DLD1 (cell line): ENCODE results near the gene LMBRD1.
"Not testable (repeated sequence)": the region's sequence is repeated elsewhere in the genome, so short reads cannot be mapped to it uniquely, and the experiment has no call there.

ENCODE experiments used
- in situ Hi-C: cut with HindIII; loops from 2 replicates; pipeline ENCODE4 v1.10.0; 2017; ENCODE audit warnings: low sequenced_read_pairs

The LMBRD1 gene

GRCh38 chr6:69756907-69757306, 39.9 kb downstream of the LMBRD1 start:
- in situ Hi-C loops: no loop called here

GRCh38 chr6:69756366-69756765, 40.4 kb downstream of the LMBRD1 start:
- in situ Hi-C loops: no loop called here

GRCh38 chr6:69735027-69735426, 61.8 kb downstream of the LMBRD1 start:
- in situ Hi-C loops: no loop called here

GRCh38 chr6:69732640-69733039, 64.2 kb downstream of the LMBRD1 start:
- in situ Hi-C loops: no loop called here

GRCh38 chr6:69732045-69732444, 64.8 kb downstream of the LMBRD1 start:
- in situ Hi-C loops: no loop called here

DNA sequence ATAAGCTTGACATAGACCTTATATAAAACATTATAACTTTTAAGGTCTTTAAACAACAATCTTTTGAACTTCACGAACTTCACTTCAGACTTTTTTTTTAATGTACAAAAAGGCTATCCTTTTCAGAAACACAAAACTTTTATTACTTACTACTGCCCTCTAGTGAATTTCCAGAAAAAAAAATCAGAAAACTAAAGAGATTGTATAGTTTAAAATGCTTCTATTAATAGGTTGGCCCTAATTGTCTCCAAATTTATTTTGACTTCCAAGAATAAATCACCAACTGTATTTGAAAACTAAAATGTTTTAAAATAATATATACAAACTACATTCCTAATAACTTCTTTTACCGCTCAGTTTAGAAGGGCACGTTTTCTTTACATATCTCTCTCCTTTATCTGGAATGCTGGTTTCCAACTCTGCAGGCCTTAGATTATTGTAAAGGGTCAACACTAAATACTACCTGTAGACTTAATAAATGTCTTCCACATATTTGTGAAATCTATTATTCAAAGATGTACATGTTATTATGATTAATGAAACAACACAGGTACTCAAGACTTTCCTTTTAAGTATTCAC, 66.8 kb downstream of the LMBRD1 start:
- in situ Hi-C loops: no loop called here

DNA sequence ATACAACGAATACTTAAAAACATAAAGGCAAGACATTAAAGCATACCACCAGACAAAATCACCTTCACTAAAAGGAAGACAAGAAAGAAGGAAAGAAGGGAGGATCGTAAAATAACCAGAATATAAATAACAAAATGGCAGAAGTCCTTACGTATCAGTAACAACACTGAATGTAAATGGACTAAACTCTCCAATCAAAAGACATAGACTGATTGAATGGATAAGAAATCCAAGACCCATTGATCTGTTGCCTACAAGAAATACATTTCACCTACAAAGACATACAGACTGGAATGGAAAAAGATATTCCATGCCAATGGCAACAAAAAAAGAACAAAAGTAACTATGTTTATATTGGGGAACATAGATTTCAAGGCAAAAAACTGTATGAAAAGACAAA, 74.1 kb downstream of the LMBRD1 start:
- in situ Hi-C loops: no loop called here

GRCh38 chr6:69719602-69720193, 77.1 kb downstream of the LMBRD1 start:
- in situ Hi-C loops: no loop called here

DNA sequence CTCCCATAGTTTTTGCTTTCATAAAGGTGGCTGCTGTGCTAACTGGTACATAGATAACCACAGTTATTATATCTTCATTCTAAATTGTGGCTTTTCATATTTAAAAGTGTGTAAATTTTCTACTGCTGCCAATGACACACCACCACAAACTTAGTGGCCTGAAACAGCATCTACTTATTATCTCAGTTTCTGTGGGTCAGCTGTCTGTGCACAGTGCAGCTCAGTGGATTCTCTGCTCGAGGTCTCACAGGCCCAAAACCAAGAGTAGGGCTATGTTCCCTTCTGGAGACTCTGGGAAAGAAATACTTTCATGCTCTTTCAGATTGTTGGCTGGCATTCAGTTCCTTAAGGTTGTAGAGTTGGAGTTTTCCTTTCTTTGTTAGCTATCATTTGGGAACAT, 90.1 kb downstream of the LMBRD1 start:
- in situ Hi-C loops: no loop called here

DNA sequence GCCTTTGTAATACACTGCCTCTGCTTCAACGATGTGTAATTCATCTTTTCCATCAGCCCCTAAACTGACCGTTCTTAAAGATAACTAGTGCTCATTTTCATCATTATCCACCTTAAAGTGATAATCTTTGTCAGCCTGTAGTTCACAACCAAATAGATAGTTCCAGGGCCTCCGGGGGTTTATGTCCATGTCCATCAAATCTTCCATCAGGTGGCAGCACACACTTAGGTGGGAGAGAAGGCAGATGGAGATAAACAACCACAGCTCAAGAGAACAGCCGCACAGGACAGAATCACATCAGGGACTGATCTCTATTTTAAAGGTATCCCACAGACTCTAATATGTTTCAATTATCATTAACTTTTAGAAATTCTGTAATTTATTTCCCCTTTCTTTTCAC, 90.9 kb downstream of the LMBRD1 start:
- in situ Hi-C loops: no loop called here

- in situ Hi-C loops: no loop called here
Measured at GRCh38 chr6:69704916-69705315, 91.9 kb downstream of the LMBRD1 start.

- in situ Hi-C loops: no loop called here
Measured at GRCh38 chr6:69699655-69700054, 97.2 kb downstream of the LMBRD1 start.

DNA sequence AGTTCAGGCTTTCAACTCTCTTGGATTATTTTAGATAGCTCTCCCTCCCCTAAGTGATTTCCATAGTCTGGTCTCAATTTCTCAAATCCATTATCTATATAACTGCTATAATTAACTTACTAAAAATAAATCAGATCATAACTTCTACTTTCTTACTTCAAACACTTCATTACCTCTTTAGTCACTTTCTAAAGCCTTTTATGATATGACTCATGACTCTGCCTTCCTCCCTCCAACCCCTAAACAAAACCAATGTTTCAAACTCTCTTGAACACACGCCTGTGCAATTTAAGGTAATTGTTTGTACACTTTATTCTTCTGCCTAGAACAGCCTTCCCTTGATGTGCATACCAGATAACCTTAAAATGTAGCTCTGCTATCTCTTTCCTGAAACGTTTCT, 100.5 kb downstream of the LMBRD1 start:
- in situ Hi-C loops: no loop called here

- in situ Hi-C loops: no loop called here
Measured at GRCh38 chr6:69693762-69694161, 103.0 kb downstream of the LMBRD1 start.

DNA sequence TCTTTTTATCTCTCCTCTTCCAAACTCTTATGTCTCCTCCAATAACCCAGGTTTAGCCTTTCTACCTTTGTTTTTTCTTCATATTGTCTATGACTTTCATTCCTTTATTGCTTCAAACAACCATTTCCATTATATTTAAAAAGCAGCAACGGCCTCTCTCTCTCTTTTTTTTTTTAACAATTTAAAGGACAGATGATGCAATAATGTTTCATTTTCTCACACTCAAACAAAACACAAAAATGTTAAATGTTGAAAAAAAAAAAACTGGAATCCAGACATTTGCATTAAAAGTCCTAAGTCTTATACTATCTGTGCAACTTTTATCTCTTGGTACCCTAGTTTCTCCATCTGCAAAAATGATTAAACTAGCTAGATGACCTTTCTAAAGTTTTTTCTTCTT, 105.8 kb downstream of the LMBRD1 start:
- in situ Hi-C loops: no loop called here

DNA sequence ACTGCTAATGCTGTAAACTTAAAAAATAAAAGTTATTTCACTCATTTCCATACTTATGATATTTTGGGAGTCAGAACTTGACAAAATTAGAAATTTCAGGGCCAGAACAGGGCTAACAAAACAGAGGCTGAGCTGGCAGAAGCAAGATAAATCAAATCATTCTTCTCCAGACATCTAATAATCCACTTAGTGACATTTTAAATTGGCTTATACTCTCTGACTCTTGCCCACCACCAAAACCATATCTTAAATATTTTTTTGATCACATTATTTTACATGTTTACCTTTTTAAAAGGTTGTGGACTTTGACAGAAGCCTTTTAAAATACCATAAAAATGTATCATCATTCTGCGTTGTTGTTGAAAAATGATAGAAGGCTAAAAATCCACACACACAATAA, 116.5 kb downstream of the LMBRD1 start:
- in situ Hi-C loops: no loop called here

DNA sequence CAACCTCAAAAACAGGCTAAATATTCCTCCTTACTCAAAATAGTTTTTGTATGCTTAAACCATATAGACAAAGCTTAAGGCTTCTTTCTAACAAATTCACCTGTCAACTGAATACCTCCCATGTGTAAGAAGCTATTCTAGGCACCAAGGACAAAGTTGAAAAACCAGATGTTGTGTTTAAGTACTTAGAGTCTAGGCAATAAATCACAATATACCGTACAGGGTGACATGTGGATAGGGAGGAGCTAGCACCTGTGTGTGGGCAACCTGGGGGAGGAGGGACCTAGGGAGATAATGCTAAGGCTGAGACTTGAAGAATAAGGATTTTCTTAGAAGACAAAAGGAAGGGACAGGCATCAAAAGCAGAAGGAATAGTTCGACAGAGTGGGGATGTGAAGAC, 123.5 kb downstream of the LMBRD1 start:
- in situ Hi-C loops: no loop called here

DNA sequence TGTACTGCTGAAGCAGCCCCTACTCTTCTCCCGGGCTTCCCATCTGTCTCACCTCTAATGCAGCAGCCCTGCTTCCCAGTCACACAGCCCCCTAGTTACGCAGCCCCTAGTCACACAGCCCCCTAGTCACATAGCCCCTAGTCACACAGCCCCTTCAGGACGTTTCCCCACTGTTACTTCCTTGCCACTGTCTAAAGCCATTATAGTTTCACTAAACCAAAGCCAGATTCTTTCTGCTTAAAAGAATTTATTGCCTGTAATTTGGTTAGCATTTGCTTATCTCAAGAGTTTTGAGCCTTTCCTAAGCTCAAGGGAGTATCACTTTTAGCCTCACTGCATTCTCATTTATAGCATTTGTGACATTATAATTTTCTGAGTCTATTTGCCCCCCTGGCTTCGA, 127.9 kb downstream of the LMBRD1 start:
- in situ Hi-C loops: no loop called here

DNA sequence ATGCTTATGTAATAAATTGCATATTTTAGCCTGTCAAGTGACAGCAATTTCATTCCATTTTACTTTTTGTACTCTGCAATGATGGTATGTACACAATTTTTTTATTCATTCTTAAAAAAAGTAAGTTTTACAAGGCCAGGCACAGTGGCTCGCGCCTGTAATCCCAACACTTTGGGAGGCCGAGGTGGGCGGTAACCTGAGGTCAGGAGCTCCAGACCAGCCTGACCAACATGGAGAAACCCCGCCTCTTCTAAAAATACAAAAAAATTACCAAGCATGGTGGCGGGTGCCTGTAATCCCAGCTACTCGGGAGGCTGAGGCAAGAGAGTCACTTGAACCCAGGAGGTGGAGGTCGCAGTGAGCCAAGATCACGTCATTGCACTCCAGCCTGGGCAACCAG, 130.0 kb downstream of the LMBRD1 start:
- in situ Hi-C loops: not testable (repeated sequence)

DNA sequence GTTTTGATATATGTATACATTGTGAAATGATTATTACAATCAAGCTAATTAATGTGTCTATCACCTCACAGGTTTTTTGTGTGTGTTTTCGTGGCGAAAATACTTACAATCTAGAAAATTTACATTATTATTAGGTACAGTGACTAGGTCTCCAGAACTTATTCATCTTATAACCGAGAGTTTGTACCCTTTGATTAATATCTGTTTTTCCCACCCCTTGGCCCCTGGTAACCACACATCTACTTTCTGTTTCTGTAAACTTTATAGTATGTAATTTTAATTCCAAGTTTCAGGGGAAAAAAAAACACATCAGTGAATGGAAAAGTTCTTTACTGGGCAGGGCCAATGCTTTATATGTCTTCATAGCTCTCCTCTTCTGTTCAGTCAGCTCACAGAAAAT, 131.4 kb downstream of the LMBRD1 start:
- in situ Hi-C loops: no loop called here

DNA sequence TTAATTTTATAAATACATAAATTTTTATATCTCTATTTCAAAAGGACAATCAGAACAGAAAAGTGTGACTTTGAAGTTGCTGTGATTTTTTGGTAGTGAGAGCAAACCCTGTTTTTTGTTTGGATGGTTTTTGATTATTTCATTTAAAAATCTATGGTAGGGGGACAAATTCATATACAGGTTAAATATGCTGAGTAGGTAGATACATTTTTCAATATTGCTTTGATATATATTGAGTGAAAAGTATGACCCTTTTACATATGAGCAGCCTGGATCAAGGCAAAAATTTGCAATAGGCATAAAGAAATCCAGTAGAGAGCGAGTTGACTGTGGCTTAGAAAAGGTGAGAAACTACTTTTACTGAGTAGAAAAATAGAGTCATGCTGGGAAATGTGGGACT, 132.3 kb downstream of the LMBRD1 start:
- in situ Hi-C loops: no loop called here

GRCh38 chr6:69663215-69663614, 133.6 kb downstream of the LMBRD1 start:
- in situ Hi-C loops: no loop called here

GRCh38 chr6:69650703-69651102, 146.1 kb downstream of the LMBRD1 start:
- in situ Hi-C loops: no loop called here
